Endothelial cell of umbilical vein (primary cell): Measurements from ENCODE around the gene MTSS2. TPM values are rescaled to one million over a fixed set of nuclear protein-coding genes. Genes with fewer than 3 reads are reported as not detected.

ENCODE experiments used
- BruUV-seq: library from RNA; stranded (reverse); fragments of 400-500 nt; replicated peaks from 2 replicates; lab custom pipeline; 2021; lab: Mats Ljungman, UMichigan
- CTCF ChIA-PET: fragments of 300-600, 350-600 bp; sonication (Branson Sonifier 250); formaldehyde crosslinking; loops from one replicate; lab custom pipeline; 2021; ENCODE audit warnings: antibody characterized with exemption, inconsistent platforms; lab: Charles Lee
- POLR2A ChIA-PET: fragments of 300-600, 350-600 bp; sonication (Branson Sonifier 250); formaldehyde crosslinking; loops from one replicate; lab custom pipeline; 2021; ENCODE audit warnings: antibody characterized with exemption, inconsistent platforms; lab: Charles Lee
- DNase-seq: peaks from one replicate; pipeline ENCODE4 v3.0.0-alpha.2; 2011; ENCODE audit warnings: low read depth, low spot score
- FAIRE-seq: peaks from 2 replicates; lab custom pipeline; 2011; peaks lifted over from hg19 to GRCh38; lab: Jason Lieb, UNC
- H2AFZ ChIP-seq: 2 replicates; pipeline ENCODE4 v1.6.0; 2012; ENCODE audit warnings: low read depth, low read length, control low read depth, inconsistent platforms
- H3K27ac ChIP-seq: 2 replicates; pipeline ENCODE4 v1.5.1; 2011; ENCODE audit warnings: low read depth, mild to moderate bottlenecking, control low read depth, low read length, moderate library complexity; ENCODE audit not compliant: insufficient read depth
- H3K27me3 ChIP-seq, 2 experiments: 2 replicates each; pipeline versions ENCODE4 v1.6.0 to v1.6.1; 2011; ENCODE audit warnings: low read length in 2 of 2, mixed read lengths in 1 of 2; ENCODE audit not compliant: control insufficient read depth in 2 of 2, insufficient read depth in 2 of 2
- H3K36me3 ChIP-seq, 2 experiments: 2 replicates in 1 of 2; 3 replicates in 1 of 2; pipeline ENCODE4 v1.5.1; 2011; ENCODE audit warnings: low read length in 2 of 2, mild to moderate bottlenecking in 1 of 2, moderate library complexity in 1 of 2; ENCODE audit not compliant: control insufficient read depth in 2 of 2, insufficient read depth in 2 of 2; ENCODE audit errors: extremely low read depth in 1 of 2
- H3K4me1 ChIP-seq: 3 replicates; pipeline ENCODE4 v1.5.1; 2011; ENCODE audit warnings: mild to moderate bottlenecking, low read length; ENCODE audit not compliant: control insufficient read depth, insufficient read depth; ENCODE audit errors: extremely low read depth
- H3K4me2 ChIP-seq: 2 replicates; pipeline ENCODE4 v1.6.1; 2011; ENCODE audit warnings: low read length, control low read depth, mixed read lengths; ENCODE audit not compliant: insufficient read depth
- H3K4me3 ChIP-seq, 3 experiments: fragments of 200-600 bp in 1 of 3; sonication (generic), shearing (Covaris generic) in 1 of 3; replicated peaks in 1 of 3; 2 replicates each; pipeline ENCODE4 v1.5.1; 2011 to 2016; ENCODE audit warnings: control low read depth in 3 of 3, low read length in 3 of 3, mild to moderate bottlenecking in 2 of 3, inconsistent platforms in 1 of 3, low read depth in 1 of 3, moderate library complexity in 1 of 3; ENCODE audit not compliant: insufficient read depth in 1 of 3
- H3K79me2 ChIP-seq: 2 replicates; pipeline ENCODE4 v1.6.0; 2012; ENCODE audit warnings: low read length, inconsistent platforms; ENCODE audit not compliant: control insufficient read depth, insufficient read depth
- H3K9ac ChIP-seq: replicated peaks from 2 replicates; pipeline ENCODE3; 2011; ENCODE audit warnings: low read length, control low read depth; ENCODE audit not compliant: insufficient read depth; ENCODE audit errors: extremely low read depth
- H3K9me1 ChIP-seq: replicated peaks from 3 replicates; pipeline ENCODE4 v1.6.0; 2011; ENCODE audit warnings: mild to moderate bottlenecking, low read length; ENCODE audit not compliant: control insufficient read depth, insufficient read depth; ENCODE audit errors: extremely low read depth
- H3K9me3 ChIP-seq: replicated peaks from 2 replicates; pipeline ENCODE4 v1.5.1; 2012; ENCODE audit warnings: low read length, inconsistent platforms; ENCODE audit not compliant: control insufficient read depth, insufficient read depth
- H4K20me1 ChIP-seq: replicated peaks from 2 replicates; pipeline ENCODE3; 2011; ENCODE audit warnings: mild to moderate bottlenecking, low read length; ENCODE audit not compliant: control insufficient read depth, insufficient read depth; ENCODE audit errors: extremely low read depth
- CTCF ChIP-seq, 2 donors: IDR thresholded peaks; 1 replicate in 1 of 2; 2 replicates in 1 of 2; pipeline ENCODE4 v1.5.1; 2011; ENCODE audit warnings: low read length in 2 of 2, mild to moderate bottlenecking in 2 of 2, moderate library complexity in 2 of 2, control low read depth in 1 of 2, inconsistent platforms in 1 of 2, low read depth in 1 of 2; ENCODE audit not compliant: insufficient read depth in 1 of 2; ENCODE audit errors: extremely low read depth in 1 of 2
- EZH2 ChIP-seq: IDR thresholded peaks from 2 replicates; pipeline ENCODE4 v1.6.1; 2012; ENCODE audit warnings: borderline replicate concordance, low read depth, mild to moderate bottlenecking, moderate library complexity, low read length, inconsistent platforms; ENCODE audit not compliant: severe bottlenecking
- FOS ChIP-seq: IDR thresholded peaks from 2 replicates; pipeline ENCODE4 v1.6.1; 2011; ENCODE audit warnings: mild to moderate bottlenecking, low read length, moderate library complexity, borderline replicate concordance; ENCODE audit not compliant: insufficient read depth
- GATA2 ChIP-seq: IDR thresholded peaks from 2 replicates; pipeline ENCODE4 v1.7.0; 2011; ENCODE audit warnings: low read depth, mild to moderate bottlenecking, moderate library complexity, mixed read lengths, low read length; ENCODE audit not compliant: insufficient read length, insufficient read depth
- JUN ChIP-seq: IDR thresholded peaks from 2 replicates; pipeline ENCODE4 v1.6.1; 2011; ENCODE audit warnings: borderline replicate concordance, low read depth; ENCODE audit not compliant: insufficient read length, insufficient read depth
- MAX ChIP-seq: IDR thresholded peaks from 2 replicates; pipeline ENCODE4 v1.6.1; 2011; ENCODE audit not compliant: insufficient read depth, insufficient read length
- MYC ChIP-seq: IDR thresholded peaks from one replicate; pipeline ENCODE4 v1.6.1; 2011; ENCODE audit warnings: mild to moderate bottlenecking, low read depth, low read length
- POLR2A ChIP-seq: IDR thresholded peaks from 2 replicates; pipeline ENCODE4 v1.6.1; 2012; ENCODE audit warnings: low read depth, mild to moderate bottlenecking, control low read depth, low read length
- POLR2AphosphoS5 ChIP-seq: IDR thresholded peaks from 2 replicates; pipeline ENCODE4 v1.6.1; 2012; ENCODE audit warnings: low read depth, mild to moderate bottlenecking, control low read depth, low read length, moderate library complexity; ENCODE audit not compliant: insufficient read depth
- dilution Hi-C: fragments of 300-500 bp; cut with MboI; formaldehyde crosslinking; loops from one replicate; pipeline ENCODE4 v1.15.0; 2019; ENCODE audit warnings: low sequenced_read_pairs; ENCODE audit not compliant: extremely low pct_ligation_motif_present
- intact Hi-C: fragments of 100-400 bp; cut with micrococcal nuclease; formaldehyde crosslinking; loops from one replicate; pipeline ENCODE4 v1.10.0; 2022
- polyA plus RNA-seq, 4 experiments: library from polyadenylated mRNA; depleted of rRNA in 3 of 4; stranded (reverse) in 3 of 4; unstranded in 1 of 4; fragments of >200 nt; gene quantifications; 2 replicates each; pipeline versions ENCODE4 v1.2.1 to v1.2.3, GENCODE V29; 2011 to 2012; ENCODE audit warnings: missing spikeins in 1 of 4
- total RNA-seq: library from RNA; stranded (reverse); gene quantifications from 2 replicates; pipeline ENCODE4 v1.2.3, GENCODE V29; 2021

Gene MTSS2
- total and polyA plus RNA-seq, 2 donors (not counting 3 experiments of a cell fraction or from before 2014, with no cell fraction given) = 38.4 to 42.3 TPM

GRCh38 chr16:70652322-70652721, 33.5 kb downstream of the MTSS2 start:
- H3K9ac ChIP-seq = no peak overlapping the region
- POLR2A ChIA-PET = interaction anchor here (1.0 kb wide), 1 partner anchor 73 kb away, joined by 3 read pairs; no protein-coding TSS in a partner anchor
- CTCF ChIA-PET = interaction anchor here (0.9 to 5.8 kb wide), 15 partner anchors 14 to 321 kb away, joined by 3 to 175 read pairs (median 14); no protein-coding TSS in a partner anchor
- no peaks in the 10 kb centered on the region for H3K4me1 ChIP-seq
- H3K27me3 ChIP-seq = no peaks in the 10 kb centered on the region
- no TSS peak for BruUV-seq
- FAIRE-seq (no peak), DNase-seq (peak; percentile 18)
- no peak overlapping the region for H2AFZ ChIP-seq
- no peaks in the 10 kb centered on the region for H3K9me1 ChIP-seq
- H3K27ac ChIP-seq = no peak overlapping the region
- H3K9me3 ChIP-seq = no peaks in the 10 kb centered on the region
- intact Hi-C loops (loop anchor here (2.0 to 5.0 kb wide), 2 partner anchors 30 to 145 kb away; no protein-coding TSS in a partner anchor), dilution Hi-C loops (loop anchor here (25.0 kb wide), 1 partner anchor 115 kb away; no protein-coding TSS in a partner anchor)
- no peak overlapping the region for H3K4me3 ChIP-seq
- TF ChIP-seq POLR2AphosphoS5 = no peak
- TF ChIP-seq MAX = no peak
- TF ChIP-seq CTCF (IDR thresholded peaks at IDR 0.05; ENCODE audit: extremely low read depth in 1 of 2, insufficient read depth in 1 of 2, low read depth in 1 of 2, low read length in 2 of 2) = no peak
- TF ChIP-seq EZH2 = no peak
- TF ChIP-seq FOS = no peak
- TF ChIP-seq MYC = no peak
- no peak for TF ChIP-seq JUN
- no peak for TF ChIP-seq POLR2A
- TF ChIP-seq GATA2 = no peak
- H4K20me1 ChIP-seq = no peaks in the 10 kb centered on the region
- H3K4me2 ChIP-seq = no peak overlapping the region
- no peaks in the 10 kb centered on the region for H3K79me2 ChIP-seq
- no peaks in the 10 kb centered on the region for H3K36me3 ChIP-seq
